Measurements from ENCODE around the gene DTNA. TPM values are rescaled to one million over a fixed set of nuclear protein-coding genes. Genes with fewer than 3 reads are reported as not detected.

Gene DTNA
- total and polyA plus RNA-seq, 8 donors: 11.1 to 113 (median 19.8) TPM

DNA sequence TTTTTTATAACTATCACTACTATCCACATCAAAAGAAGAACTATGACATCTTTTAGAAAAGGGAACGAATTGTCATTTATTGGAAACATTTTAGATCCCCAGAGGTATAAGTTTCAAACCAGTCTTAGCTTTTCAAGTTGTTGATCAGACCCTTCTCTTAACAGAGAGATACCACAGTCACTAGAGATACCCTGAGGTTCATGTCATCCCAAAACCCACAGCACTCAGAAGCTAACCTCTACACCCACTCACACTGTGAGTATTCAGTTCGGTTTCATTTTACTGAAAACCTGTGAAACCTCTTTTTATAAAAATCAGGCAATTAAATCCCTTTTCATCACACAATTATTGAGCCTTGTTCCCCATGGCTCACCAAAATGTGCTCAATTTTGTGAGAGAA, 156.2 kb downstream of the DTNA start:
- H3K27ac ChIP-seq: no peak overlapping the region
- WGBS, 5 donors: 75 to 85% (median 80%) methylated on average over 2 of the region's 2 CpGs
- intact Hi-C loops (cut with DNase I; ENCODE audit: low total_unique reads): no loop called here
- H3K27me3 ChIP-seq: no peaks in the 10 kb centered on the region
- no peak overlapping the region for H3K4me3 ChIP-seq
- no peak for TF ChIP-seq EP300 (IDR thresholded peaks at IDR 0.05)
- TF ChIP-seq POLR2A (IDR thresholded peaks at IDR 0.05): no peak
- no peak for TF ChIP-seq POLR2AphosphoS5 (IDR thresholded peaks at IDR 0.05)
- TF ChIP-seq, protein P1, sequence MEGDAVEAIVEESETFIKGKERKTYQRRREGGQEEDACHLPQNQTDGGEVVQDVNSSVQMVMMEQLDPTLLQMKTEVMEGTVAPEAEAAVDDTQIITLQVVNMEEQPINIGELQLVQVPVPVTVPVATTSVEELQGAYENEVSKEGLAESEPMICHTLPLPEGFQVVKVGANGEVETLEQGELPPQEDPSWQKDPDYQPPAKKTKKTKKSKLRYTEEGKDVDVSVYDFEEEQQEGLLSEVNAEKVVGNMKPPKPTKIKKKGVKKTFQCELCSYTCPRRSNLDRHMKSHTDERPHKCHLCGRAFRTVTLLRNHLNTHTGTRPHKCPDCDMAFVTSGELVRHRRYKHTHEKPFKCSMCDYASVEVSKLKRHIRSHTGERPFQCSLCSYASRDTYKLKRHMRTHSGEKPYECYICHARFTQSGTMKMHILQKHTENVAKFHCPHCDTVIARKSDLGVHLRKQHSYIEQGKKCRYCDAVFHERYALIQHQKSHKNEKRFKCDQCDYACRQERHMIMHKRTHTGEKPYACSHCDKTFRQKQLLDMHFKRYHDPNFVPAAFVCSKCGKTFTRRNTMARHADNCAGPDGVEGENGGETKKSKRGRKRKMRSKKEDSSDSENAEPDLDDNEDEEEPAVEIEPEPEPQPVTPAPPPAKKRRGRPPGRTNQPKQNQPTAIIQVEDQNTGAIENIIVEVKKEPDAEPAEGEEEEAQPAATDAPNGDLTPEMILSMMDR (IDR thresholded peaks at IDR 0.05): no peak
- no peaks in the 10 kb centered on the region for H3K9me3 ChIP-seq
- DNase-seq: no peak
- H3K4me1 ChIP-seq: peaks cover 0 to 5% (median 2%) of the 10 kb centered on the region in 4 donors
- H3K36me3 ChIP-seq: no peaks in the 10 kb centered on the region

DNA sequence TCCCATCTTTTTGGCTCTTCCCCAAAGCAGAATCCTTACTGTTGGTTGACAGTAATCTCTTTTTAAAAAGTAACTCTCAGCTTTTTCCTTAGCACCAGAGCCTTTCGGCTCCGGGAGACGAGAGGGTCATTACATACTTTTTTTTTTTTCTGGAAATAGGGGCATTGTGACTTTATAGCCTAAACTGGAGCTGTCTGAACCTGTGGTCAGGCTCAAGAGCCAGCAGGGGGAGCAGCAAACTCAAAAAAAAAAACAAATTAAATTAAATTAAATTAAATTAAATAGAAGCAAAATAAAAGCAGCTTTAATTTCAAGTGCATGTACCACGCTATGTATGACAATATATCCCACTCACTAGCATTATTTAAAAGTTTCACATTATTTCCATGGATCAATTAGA, 156.6 kb downstream of the DTNA start:
- TF ChIP-seq, protein P1 (IDR thresholded peaks at IDR 0.05): peak in 3 of 7 experiments; percentile 19 to 39 (median 20)
- no peak for TF ChIP-seq POLR2A (IDR thresholded peaks at IDR 0.05)

DNA sequence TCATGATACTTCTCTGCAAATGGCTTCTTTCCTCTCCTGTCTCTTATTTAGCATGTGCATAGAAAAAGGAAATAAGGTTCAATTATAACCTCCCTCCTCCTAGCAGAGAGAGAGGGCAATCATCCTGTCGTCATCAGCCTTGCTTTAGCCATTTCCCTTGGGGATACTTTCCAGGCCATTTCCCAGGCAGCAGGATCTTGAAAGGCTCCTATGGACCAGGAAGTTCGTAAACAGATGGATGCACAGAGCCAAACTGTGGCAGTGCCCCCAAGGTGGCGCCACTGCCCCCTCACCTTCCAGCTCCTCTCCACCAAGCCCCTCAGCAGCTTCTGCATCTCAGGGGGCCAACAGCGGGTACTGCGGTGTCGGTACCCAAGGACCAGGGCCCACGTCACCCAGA, 157.4 kb downstream of the DTNA start:
- Histone ChIP-seq H3K9me3 (no peaks in the 10 kb centered on the region), H3K4me3 (no peak overlapping the region), H3K4me1 (peaks cover 0 to 5% (median 2%) of the 10 kb centered on the region in 4 donors), H3K36me3 (no peaks in the 10 kb centered on the region), H3K27me3 (no peaks in the 10 kb centered on the region), H3K27ac (no peak overlapping the region)
- TF ChIP-seq, protein P1 (IDR thresholded peaks at IDR 0.05): no peak
- TF ChIP-seq EP300 (IDR thresholded peaks at IDR 0.05): no peak
- TF ChIP-seq POLR2A (IDR thresholded peaks at IDR 0.05): no peak
- no peak for TF ChIP-seq POLR2AphosphoS5 (IDR thresholded peaks at IDR 0.05)
- WGBS, 5 donors: 50 to 74% (median 61%) methylated on average over 7 of the region's 7 CpGs
- intact Hi-C loops (cut with DNase I; ENCODE audit: low total_unique reads): no loop called here
- peak in 1 of 2 donors; percentile 45 for DNase-seq

More for the DNA sequence above, 156.6 kb downstream of the DTNA start:
- no peak overlapping the region for H3K4me3 ChIP-seq
- H3K27ac ChIP-seq: no peak overlapping the region
- H3K27me3 ChIP-seq: no peaks in the 10 kb centered on the region
- no peaks in the 10 kb centered on the region for H3K36me3 ChIP-seq
- intact Hi-C loops (cut with DNase I; ENCODE audit: low total_unique reads): no loop called here
- peak in 1 of 2 donors; percentile 12 for DNase-seq
- no peaks in the 10 kb centered on the region for H3K9me3 ChIP-seq
- peaks cover 0 to 5% (median 2%) of the 10 kb centered on the region in 4 donors for H3K4me1 ChIP-seq
- 41 to 58% (median 54%) methylated on average over 4 of the region's 4 CpGs for WGBS, 5 donors

DNA sequence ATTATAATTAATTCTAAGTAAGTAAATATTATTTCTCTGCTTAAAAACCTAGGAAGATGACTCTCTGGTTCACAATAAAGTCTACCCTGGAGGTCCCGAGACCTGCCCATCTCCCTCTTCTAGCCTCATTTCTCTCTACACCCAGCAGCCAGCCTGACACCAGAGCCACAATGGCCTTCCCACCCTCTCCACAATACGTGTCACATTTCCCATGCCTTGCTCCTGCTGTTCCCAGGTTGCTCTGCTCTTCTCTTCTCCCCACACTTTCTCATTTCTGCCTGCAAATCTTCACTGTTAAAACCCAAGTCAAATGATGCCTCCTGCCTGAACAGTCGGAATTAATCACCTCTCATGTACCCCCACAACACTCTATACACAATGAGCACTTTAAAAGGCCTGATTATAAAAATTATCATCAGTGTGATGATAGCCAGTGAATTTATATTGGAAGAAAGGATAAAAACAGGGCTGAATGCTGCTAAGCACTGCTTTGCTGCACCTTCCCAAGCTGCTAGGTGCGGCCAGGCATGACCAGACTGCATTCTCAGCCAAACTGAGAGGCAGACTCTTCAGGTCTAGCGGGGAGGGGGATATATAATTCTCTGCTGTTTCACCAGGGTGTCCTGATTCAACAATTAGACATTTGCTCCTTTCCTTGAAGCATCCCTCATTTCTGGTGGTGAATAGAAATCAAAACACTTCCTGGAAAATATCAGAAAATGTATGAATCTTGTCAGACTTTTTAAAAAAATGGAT, 160.6 kb downstream of the DTNA start:
- H3K27ac ChIP-seq: no peak overlapping the region
- H3K4me1 ChIP-seq: peaks cover 0 to 5% (median 2%) of the 10 kb centered on the region in 4 donors
- no peaks in the 10 kb centered on the region for H3K9me3 ChIP-seq
- no peaks in the 10 kb centered on the region for H3K36me3 ChIP-seq
- no peak for DNase-seq
- no peak for TF ChIP-seq POLR2AphosphoS5 (IDR thresholded peaks at IDR 0.05)
- TF ChIP-seq POLR2A (IDR thresholded peaks at IDR 0.05): no peak
- TF ChIP-seq EP300 (IDR thresholded peaks at IDR 0.05): no peak
- TF ChIP-seq, protein P1 (IDR thresholded peaks at IDR 0.05): no peak
- H3K4me3 ChIP-seq: no peak overlapping the region
- H3K27me3 ChIP-seq: no peaks in the 10 kb centered on the region
- WGBS, 5 donors: 79 to 91% (median 87%) methylated on average over 5 of the region's 5 CpGs
- intact Hi-C loops (cut with DNase I; ENCODE audit: low total_unique reads): no loop called here
